ENCODE data around the gene ARID5B.

Gene ARID5B

GRCh38 chr10:61900829-61901792 is at the start of gene ARID5B:
Gene ARID5B, plus strand, starts transcription at chr10:61901699. Its CDS starts 11 bp downstream, at chr10:61901710.
- TF ChIP-seq GATA3 (IDR thresholded peaks at IDR 0.05; ENCODE audit: low read depth, low read length) (no peak), GATA2 (IDR thresholded peaks at IDR 0.05; ENCODE audit: low read depth, low read length) (no peak)

GRCh38 chr10:61852261-61852660 is 49.2 kb upstream of the ARID5B start:
- TF ChIP-seq GATA2 (IDR thresholded peaks at IDR 0.05; ENCODE audit: low read depth, low read length) (no peak), GATA3 (IDR thresholded peaks at IDR 0.05; ENCODE audit: low read depth, low read length) (no peak)

GRCh38 chr10:61855771-61856170 is 45.7 kb upstream of the ARID5B start:
- TF ChIP-seq GATA2 (IDR thresholded peaks at IDR 0.05; ENCODE audit: low read depth, low read length) (no peak), GATA3 (IDR thresholded peaks at IDR 0.05; ENCODE audit: low read depth, low read length) (no peak)

GRCh38 chr10:61857746-61858145 is 43.8 kb upstream of the ARID5B start:
- no peak for TF ChIP-seq GATA2 (IDR thresholded peaks at IDR 0.05; ENCODE audit: low read depth, low read length)
- TF ChIP-seq GATA3 (IDR thresholded peaks at IDR 0.05; ENCODE audit: low read depth, low read length): no peak

GRCh38 chr10:61859786-61860185 is 41.7 kb upstream of the ARID5B start:
- TF ChIP-seq GATA3 (IDR thresholded peaks at IDR 0.05; ENCODE audit: low read depth, low read length): no peak
- no peak for TF ChIP-seq GATA2 (IDR thresholded peaks at IDR 0.05; ENCODE audit: low read depth, low read length)

- TF ChIP-seq GATA3 (IDR thresholded peaks at IDR 0.05; ENCODE audit: low read depth, low read length): no peak
- TF ChIP-seq GATA2 (IDR thresholded peaks at IDR 0.05; ENCODE audit: low read depth, low read length): no peak
Measured at GRCh38 chr10:61860964-61861758, 40.3 kb upstream of the ARID5B start.

GRCh38 chr10:61863981-61864380 is 37.5 kb upstream of the ARID5B start:
- TF ChIP-seq GATA3 (IDR thresholded peaks at IDR 0.05; ENCODE audit: low read depth, low read length) (no peak), GATA2 (IDR thresholded peaks at IDR 0.05; ENCODE audit: low read depth, low read length) (no peak)

GRCh38 chr10:61866700-61867368 is 34.7 kb upstream of the ARID5B start:
- TF ChIP-seq GATA2 (IDR thresholded peaks at IDR 0.05; ENCODE audit: low read depth, low read length) (no peak), GATA3 (IDR thresholded peaks at IDR 0.05; ENCODE audit: low read depth, low read length) (no peak)

- TF ChIP-seq GATA3 (IDR thresholded peaks at IDR 0.05; ENCODE audit: low read depth, low read length): no peak
- TF ChIP-seq GATA2 (IDR thresholded peaks at IDR 0.05; ENCODE audit: low read depth, low read length): no peak
Measured at GRCh38 chr10:61869041-61869675, 32.3 kb upstream of the ARID5B start.

GRCh38 chr10:61869774-61870525 is 31.5 kb upstream of the ARID5B start:
- TF ChIP-seq GATA3 (IDR thresholded peaks at IDR 0.05; ENCODE audit: low read depth, low read length): no peak
- no peak for TF ChIP-seq GATA2 (IDR thresholded peaks at IDR 0.05; ENCODE audit: low read depth, low read length)

GRCh38 chr10:61870526-61870895 is 31.0 kb upstream of the ARID5B start:
- TF ChIP-seq GATA2 (IDR thresholded peaks at IDR 0.05; ENCODE audit: low read depth, low read length): no peak
- TF ChIP-seq GATA3 (IDR thresholded peaks at IDR 0.05; ENCODE audit: low read depth, low read length): no peak

GRCh38 chr10:61871487-61871886 is 30.0 kb upstream of the ARID5B start:
- TF ChIP-seq GATA2 (IDR thresholded peaks at IDR 0.05; ENCODE audit: low read depth, low read length): no peak
- TF ChIP-seq GATA3 (IDR thresholded peaks at IDR 0.05; ENCODE audit: low read depth, low read length): no peak
